HEK293 (cell line): ENCODE measurements around the gene ARL3.
"Not testable (repeated sequence)": the region's sequence is repeated elsewhere in the genome, so short reads cannot be mapped to it uniquely, and the experiment has no call there.

Source experiments
- CTCF ChIA-PET: fragments of 350-600 bp; formaldehyde crosslinking; extraction: SDS; loops from one replicate; lab custom pipeline; 2021; ENCODE audit warnings: antibody characterized with exemption; lab: Yijun Ruan, JAX
- POLR2A ChIA-PET: fragments of 300-600 bp; formaldehyde crosslinking; extraction: SDS; loops from one replicate; lab custom pipeline; 2020; ENCODE audit warnings: antibody characterized with exemption, inconsistent platforms; lab: Yijun Ruan, JAX
- H3K27ac ChIP-seq: fragments of 200-500 bp; sonication (Bioruptor generic); 2 replicates; pipeline ENCODE4 v1.5.1; 2014; ENCODE audit warnings: low read depth, low read length, control low read depth, inconsistent platforms; ENCODE audit errors: extremely low read depth
- H3K36me3 ChIP-seq, 2 experiments: fragments of 200-500 bp in 1 of 2; sonication (Bioruptor generic) in 1 of 2; 1 replicate in 1 of 2; 2 replicates in 1 of 2; pipeline ENCODE4 v1.5.1; 2014 to 2017; ENCODE audit warnings: inconsistent platforms in 2 of 2, low read length in 2 of 2; ENCODE audit not compliant: control insufficient read depth in 2 of 2, insufficient read depth in 1 of 2
- H3K4me1 ChIP-seq: fragments of 200-500 bp; sonication (Bioruptor generic); 2 replicates; pipeline ENCODE4 v1.5.1; 2014; ENCODE audit warnings: mild to moderate bottlenecking, low read length, inconsistent platforms; ENCODE audit not compliant: control insufficient read depth, insufficient read depth
- H3K4me3 ChIP-seq: 2 replicates; pipeline ENCODE4 v1.5.1; 2011; ENCODE audit warnings: low read depth, mild to moderate bottlenecking, control low read depth, low read length, moderate library complexity
- H3K9me3 ChIP-seq: fragments of 200-500 bp; sonication (Bioruptor generic); 2 replicates; pipeline ENCODE4 v1.5.1; 2014; ENCODE audit warnings: low read depth, low read length, inconsistent platforms; ENCODE audit not compliant: control insufficient read depth, insufficient read depth
- HOXA7 ChIP-seq: sonication (generic); formaldehyde crosslinking; IDR thresholded peaks from 2 replicates; pipeline ENCODE4 v1.8.1; 2022; ENCODE audit warnings: missing genetic modification reagents, borderline replicate concordance
- KLF7 ChIP-seq: fragments of 450-650 bp; formaldehyde crosslinking; IDR thresholded peaks from 2 replicates; pipeline ENCODE4 v1.5.1; 2016; ENCODE audit warnings: missing biosample characterization, missing genetic modification characterization, borderline replicate concordance
- OSR2 ChIP-seq: fragments of 450-650 bp; formaldehyde crosslinking; IDR thresholded peaks from 2 replicates; pipeline ENCODE4 v1.5.1; 2016; ENCODE audit warnings: missing biosample characterization, missing genetic modification characterization
- OVOL3 ChIP-seq: fragments of 450-650 bp; formaldehyde crosslinking; IDR thresholded peaks from 2 replicates; pipeline ENCODE4 v1.5.1; 2016; ENCODE audit warnings: missing biosample characterization, missing genetic modification characterization
- SP2 ChIP-seq: fragments of 450-650 bp; formaldehyde crosslinking; IDR thresholded peaks from 2 replicates; pipeline ENCODE4 v1.5.1; 2016; ENCODE audit warnings: missing biosample characterization, missing genetic modification characterization
- ZBTB1 ChIP-seq: fragments of 450-650 bp; formaldehyde crosslinking; IDR thresholded peaks from 2 replicates; pipeline ENCODE4 v1.5.1; 2016; ENCODE audit warnings: missing biosample characterization, missing genetic modification characterization
- ZBTB21 ChIP-seq: fragments of 450-650 bp; formaldehyde crosslinking; IDR thresholded peaks from 2 replicates; pipeline ENCODE4 v1.5.1; 2017; ENCODE audit warnings: missing biosample characterization, missing genetic modification characterization
- ZNF10 ChIP-seq: fragments of 450-650 bp; formaldehyde crosslinking; IDR thresholded peaks from 2 replicates; pipeline ENCODE4 v1.5.1; 2017; ENCODE audit warnings: missing biosample characterization, missing genetic modification characterization
- ZNF121 ChIP-seq: fragments of 450-650 bp; formaldehyde crosslinking; IDR thresholded peaks from 2 replicates; pipeline ENCODE4 v1.5.1; 2016; ENCODE audit warnings: missing biosample characterization, missing genetic modification characterization
- ZNF23 ChIP-seq: fragments of 450-650 bp; formaldehyde crosslinking; IDR thresholded peaks from 2 replicates; pipeline ENCODE4 v1.5.1; 2016; ENCODE audit warnings: missing biosample characterization, missing genetic modification characterization, borderline replicate concordance
- ZNF521 ChIP-seq: fragments of 450-650 bp; formaldehyde crosslinking; IDR thresholded peaks from 2 replicates; pipeline ENCODE4 v1.5.1; 2017; ENCODE audit warnings: missing biosample characterization, mild to moderate bottlenecking, missing genetic modification characterization
- ZNF530 ChIP-seq: fragments of 450-650 bp; formaldehyde crosslinking; IDR thresholded peaks from 2 replicates; pipeline ENCODE4 v1.5.1; 2016; ENCODE audit warnings: low read depth, missing biosample characterization, missing genetic modification characterization
- ZNF544 ChIP-seq: fragments of 450-650 bp; formaldehyde crosslinking; IDR thresholded peaks from 2 replicates; pipeline ENCODE4 v1.5.0; 2017; ENCODE audit warnings: missing biosample characterization, missing genetic modification characterization
- ZNF600 ChIP-seq: fragments of 450-650 bp; formaldehyde crosslinking; IDR thresholded peaks from 2 replicates; pipeline ENCODE4 v1.5.1; 2016; ENCODE audit warnings: missing biosample characterization, missing genetic modification characterization
- ZNF768 ChIP-seq: fragments of 450-650 bp; formaldehyde crosslinking; IDR thresholded peaks from 2 replicates; pipeline ENCODE4 v1.5.1; 2018; ENCODE audit warnings: missing biosample characterization, mild to moderate bottlenecking, missing genetic modification characterization
- ZSCAN23 ChIP-seq: fragments of 450-650 bp; formaldehyde crosslinking; IDR thresholded peaks from 2 replicates; pipeline ENCODE4 v1.5.1; 2016; ENCODE audit warnings: missing biosample characterization, missing genetic modification characterization
- TF ChIP-seq, protein P1 (sequence below): fragments of 450-650 bp; formaldehyde crosslinking; IDR thresholded peaks from 2 replicates; pipeline ENCODE4 v1.5.1; 2016; ENCODE audit warnings: missing biosample characterization, missing genetic modification characterization
- TF ChIP-seq, protein P2 (sequence below): fragments of 450-650 bp; formaldehyde crosslinking; conservative IDR thresholded peaks from 2 replicates; pipeline ENCODE4 v1.5.1; 2016; ENCODE audit warnings: low read depth, missing biosample characterization, missing genetic modification characterization
- TF ChIP-seq, protein P3 (sequence below): fragments of 450-650 bp; formaldehyde crosslinking; IDR thresholded peaks from 2 replicates; pipeline ENCODE4 v1.5.1; 2016; ENCODE audit warnings: missing biosample characterization, missing genetic modification characterization

ARL3 gene

DNA sequence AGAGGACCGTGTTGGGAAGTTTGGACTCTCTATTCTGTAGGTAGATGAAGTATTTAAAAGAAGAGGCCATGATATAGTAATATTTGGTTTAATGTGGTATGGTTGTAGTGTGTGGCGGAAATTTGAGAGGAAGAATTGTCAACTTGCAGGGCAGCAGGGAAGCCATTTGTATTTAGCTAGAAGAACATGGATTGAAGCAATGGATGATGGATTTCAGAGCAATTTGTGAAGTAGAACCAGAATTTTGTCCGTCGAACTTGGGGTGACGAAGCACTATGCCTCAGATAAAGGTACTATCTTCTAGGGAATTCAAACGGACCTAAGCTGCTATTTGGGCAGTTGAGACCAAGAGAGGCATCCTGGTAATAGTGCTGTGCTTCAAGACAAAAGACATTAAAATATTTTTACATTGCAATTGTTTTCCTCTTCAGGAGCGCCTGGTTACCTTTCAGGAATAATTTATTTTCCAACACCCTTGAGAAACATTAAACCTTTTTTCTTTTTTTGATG is 28.9 kb upstream of the ARL3 start (continued):
- no peak for TF ChIP-seq OSR2 (tag by site-specific recombination)
- no peak for TF ChIP-seq ZBTB21 (tag by site-specific recombination)
- TF ChIP-seq, all 188 proteins: peak for 10

DNA sequence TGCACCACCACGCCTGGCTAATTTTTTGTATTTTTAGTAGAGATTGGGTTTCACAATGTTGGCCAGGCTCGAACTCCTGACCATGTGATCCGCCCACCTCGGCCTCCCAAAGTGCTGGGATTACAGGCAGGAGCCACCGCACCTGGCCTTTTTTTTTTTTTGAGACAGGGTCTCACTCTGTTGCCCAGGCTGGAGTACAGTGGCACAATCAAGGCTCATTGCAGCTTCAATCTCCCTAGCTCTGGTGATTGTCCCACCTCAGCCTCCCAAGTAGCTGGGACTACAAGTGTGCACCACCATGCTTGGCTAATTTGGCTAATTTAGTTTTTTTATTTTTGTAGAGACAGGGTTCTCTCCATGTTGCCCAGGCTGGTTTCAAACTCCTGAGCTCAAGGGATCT is 28.1 kb upstream of the ARL3 start:
- TF ChIP-seq ZNF121 (tag by site-specific recombination) = peak; percentile 93
- TF ChIP-seq, all 188 proteins: peak for 1; not testable (repeated sequence) for 187
- POLR2A ChIA-PET = interaction anchor here (1.8 kb wide), 1 partner anchor 97 kb away, joined by 4 read pairs; no protein-coding TSS in a partner anchor
- H3K27ac ChIP-seq, H3K4me1 ChIP-seq, H3K4me3 ChIP-seq, H3K36me3 ChIP-seq, H3K9me3 ChIP-seq: not testable (repeated sequence)
- CTCF ChIA-PET = interaction anchor here (0.6 to 3.2 kb wide), 2 partner anchors 10 to 117 kb away, joined by 4 to 18 read pairs; no protein-coding TSS in a partner anchor

DNA sequence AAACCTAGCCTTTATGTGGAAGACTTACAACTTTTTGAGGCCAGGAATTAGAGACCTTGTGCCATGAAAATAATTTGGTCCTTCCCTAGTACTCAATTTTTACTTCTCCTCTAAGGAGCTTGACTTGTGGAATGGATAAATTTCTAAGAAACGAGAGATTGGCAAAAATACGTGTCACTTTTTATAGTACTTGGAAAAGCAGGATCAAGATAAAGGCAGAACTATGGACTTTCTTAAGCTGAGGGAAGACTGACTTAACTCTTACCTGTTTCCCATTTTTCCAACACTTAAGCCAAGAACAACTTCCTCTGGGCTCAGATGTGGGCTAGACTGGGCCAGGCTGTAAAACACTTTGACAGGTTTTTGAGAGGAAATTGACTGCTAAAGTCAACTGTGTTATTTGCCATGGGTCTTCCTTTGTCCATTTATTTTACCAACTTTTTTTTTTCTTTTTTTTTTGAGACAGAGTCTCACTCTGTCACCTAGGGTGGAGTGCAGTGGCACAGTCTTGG is 27.6 kb upstream of the ARL3 start:
- POLR2A ChIA-PET = interaction anchor here (1.8 kb wide), 1 partner anchor 96 kb away, joined by 4 read pairs; no protein-coding TSS in a partner anchor
- H3K9me3 ChIP-seq = no peaks in the 10 kb centered on the region

DNA sequence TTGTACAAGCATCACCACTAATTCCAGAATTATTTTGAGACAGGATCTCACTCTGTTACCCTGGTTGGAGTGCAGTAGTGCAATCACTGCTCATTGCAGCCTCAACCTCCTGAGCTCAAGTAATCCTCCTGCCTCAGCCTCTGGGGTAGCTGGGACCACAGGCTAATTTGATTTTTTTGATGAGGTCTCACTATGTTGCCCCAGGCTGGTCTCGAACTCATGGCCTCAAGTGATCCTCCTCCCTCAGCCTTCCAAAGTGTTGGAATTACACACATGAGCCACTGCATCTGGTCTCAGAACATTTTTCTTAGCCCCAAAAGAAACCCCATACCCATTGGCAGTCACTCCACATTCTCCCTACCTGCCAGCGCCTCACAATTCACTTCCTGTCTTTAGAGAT is 26.0 kb upstream of the ARL3 start:
- H3K4me3 ChIP-seq = no peak overlapping the region
- no peak overlapping the region for H3K27ac ChIP-seq
- TF ChIP-seq OSR2 (tag by site-specific recombination) (no peak), KLF7 (tag by site-specific recombination) (no peak), OVOL3 (tag by site-specific recombination) (no peak)
- TF ChIP-seq, protein P1, sequence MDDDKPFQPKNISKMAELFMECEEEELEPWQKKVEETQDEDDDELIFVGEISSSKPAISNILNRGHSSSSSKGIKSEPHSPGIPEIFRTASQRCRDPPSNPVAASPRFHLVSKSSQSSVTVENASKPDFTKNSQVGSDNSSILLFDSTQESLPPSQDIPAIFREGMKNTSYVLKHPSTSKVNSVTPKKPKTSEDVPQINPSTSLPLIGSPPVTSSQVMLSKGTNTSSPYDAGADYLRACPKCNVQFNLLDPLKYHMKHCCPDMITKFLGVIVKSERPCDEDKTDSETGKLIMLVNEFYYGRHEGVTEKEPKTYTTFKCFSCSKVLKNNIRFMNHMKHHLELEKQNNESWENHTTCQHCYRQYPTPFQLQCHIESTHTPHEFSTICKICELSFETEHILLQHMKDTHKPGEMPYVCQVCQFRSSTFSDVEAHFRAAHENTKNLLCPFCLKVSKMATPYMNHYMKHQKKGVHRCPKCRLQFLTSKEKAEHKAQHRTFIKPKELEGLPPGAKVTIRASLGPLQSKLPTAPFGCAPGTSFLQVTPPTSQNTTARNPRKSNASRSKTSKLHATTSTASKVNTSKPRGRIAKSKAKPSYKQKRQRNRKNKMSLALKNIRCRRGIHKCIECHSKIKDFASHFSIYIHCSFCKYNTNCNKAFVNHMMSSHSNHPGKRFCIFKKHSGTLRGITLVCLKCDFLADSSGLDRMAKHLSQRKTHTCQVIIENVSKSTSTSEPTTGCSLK (tag by site-specific recombination) = no peak
- TF ChIP-seq, protein P2, sequence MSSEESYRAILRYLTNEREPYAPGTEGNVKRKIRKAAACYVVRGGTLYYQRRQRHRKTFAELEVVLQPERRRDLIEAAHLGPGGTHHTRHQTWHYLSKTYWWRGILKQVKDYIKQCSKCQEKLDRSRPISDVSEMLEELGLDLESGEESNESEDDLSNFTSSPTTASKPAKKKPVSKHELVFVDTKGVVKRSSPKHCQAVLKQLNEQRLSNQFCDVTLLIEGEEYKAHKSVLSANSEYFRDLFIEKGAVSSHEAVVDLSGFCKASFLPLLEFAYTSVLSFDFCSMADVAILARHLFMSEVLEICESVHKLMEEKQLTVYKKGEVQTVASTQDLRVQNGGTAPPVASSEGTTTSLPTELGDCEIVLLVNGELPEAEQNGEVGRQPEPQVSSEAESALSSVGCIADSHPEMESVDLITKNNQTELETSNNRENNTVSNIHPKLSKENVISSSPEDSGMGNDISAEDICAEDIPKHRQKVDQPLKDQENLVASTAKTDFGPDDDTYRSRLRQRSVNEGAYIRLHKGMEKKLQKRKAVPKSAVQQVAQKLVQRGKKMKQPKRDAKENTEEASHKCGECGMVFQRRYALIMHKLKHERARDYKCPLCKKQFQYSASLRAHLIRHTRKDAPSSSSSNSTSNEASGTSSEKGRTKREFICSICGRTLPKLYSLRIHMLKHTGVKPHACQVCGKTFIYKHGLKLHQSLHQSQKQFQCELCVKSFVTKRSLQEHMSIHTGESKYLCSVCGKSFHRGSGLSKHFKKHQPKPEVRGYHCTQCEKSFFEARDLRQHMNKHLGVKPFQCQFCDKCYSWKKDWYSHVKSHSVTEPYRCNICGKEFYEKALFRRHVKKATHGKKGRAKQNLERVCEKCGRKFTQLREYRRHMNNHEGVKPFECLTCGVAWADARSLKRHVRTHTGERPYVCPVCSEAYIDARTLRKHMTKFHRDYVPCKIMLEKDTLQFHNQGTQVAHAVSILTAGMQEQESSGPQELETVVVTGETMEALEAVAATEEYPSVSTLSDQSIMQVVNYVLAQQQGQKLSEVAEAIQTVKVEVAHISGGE (tag by site-specific recombination) = no peak
- ChIA-PET POLR2A (interaction anchor here (0.9 kb wide), 1 partner anchor 91 kb away, joined by 3 read pairs; no protein-coding TSS in a partner anchor), CTCF (no interaction called here)
- H3K9me3 ChIP-seq = no peaks in the 10 kb centered on the region
- peaks cover 0 to 18% of the 10 kb centered on the region in 2 experiments; a peak in 2 of 3 replicates for H3K36me3 ChIP-seq
- no peaks in the 10 kb centered on the region for H3K4me1 ChIP-seq

More for the DNA sequence above, 27.6 kb upstream of the ARL3 start:
- H3K4me3 ChIP-seq = no peak overlapping the region
- H3K36me3 ChIP-seq = peaks cover 0 to 11% of the 10 kb centered on the region in 2 experiments; a peak in 1 of 3 replicates
- TF ChIP-seq ZNF768 (tag by site-specific recombination) (no peak), KLF7 (tag by site-specific recombination) (no peak), HOXA7 (CRISPR knock-in tag) (no peak), ZNF10 (no peak), ZNF23 (tag by site-specific recombination) (no peak), ZNF530 (tag by site-specific recombination) (no peak), ZNF600 (tag by site-specific recombination) (no peak), SP2 (tag by site-specific recombination) (no peak), ZBTB1 (no peak), ZSCAN23 (no peak), ZNF544 (tag by site-specific recombination) (no peak), ZNF521 (tag by site-specific recombination) (no peak)
- TF ChIP-seq, protein P3, sequence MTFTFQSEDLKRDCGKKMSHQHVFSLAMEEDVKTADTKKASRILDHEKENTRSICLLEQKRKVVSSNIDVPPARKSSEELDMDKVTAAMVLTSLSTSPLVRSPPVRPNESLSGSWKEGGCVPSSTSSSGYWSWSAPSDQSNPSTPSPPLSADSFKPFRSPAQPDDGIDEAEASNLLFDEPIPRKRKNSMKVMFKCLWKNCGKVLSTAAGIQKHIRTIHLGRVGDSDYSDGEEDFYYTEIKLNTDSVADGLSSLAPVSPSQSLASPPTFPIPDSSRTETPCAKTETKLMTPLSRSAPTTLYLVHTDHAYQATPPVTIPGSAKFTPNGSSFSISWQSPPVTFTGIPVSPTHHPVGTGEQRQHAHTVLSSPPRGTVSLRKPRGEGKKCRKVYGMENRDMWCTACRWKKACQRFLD (tag by site-specific recombination) = no peak
- H3K4me1 ChIP-seq = no peaks in the 10 kb centered on the region
- CTCF ChIA-PET = interaction anchor here (0.7 to 3.2 kb wide), 3 partner anchors 11 to 93 kb away, joined by 3 to 18 read pairs (median 3); no protein-coding TSS in a partner anchor
- no peak overlapping the region for H3K27ac ChIP-seq
